ENCODE results near the gene PCDHGA4. TPM values are rescaled to one million over a fixed set of nuclear protein-coding genes. Genes with fewer than 3 reads are reported as not detected.
"Not testable (repeated sequence)": the region's sequence is repeated elsewhere in the genome, so short reads cannot be mapped to it uniquely, and the experiment has no call there.

Gene PCDHGA4
- total RNA-seq, 2 experiments from 2014 or later = not detected

- no peak for DNase-seq
- Mint-ChIP-seq H3K4me3 (no peak overlapping the region), H3K4me1 (ENCODE audit: low read depth) (no peaks in the 10 kb centered on the region), H3K36me3 (ENCODE audit: low read depth) (peaks cover 24% of the 10 kb centered on the region), H3K9me3 (peaks cover 48% of the 10 kb centered on the region), H3K27ac (no peak overlapping the region), H3K27me3 (peaks cover 47% of the 10 kb centered on the region)
- no peak for TF ChIP-seq CTCF (IDR thresholded peaks at IDR 0.05)
- intact Hi-C loops (cut with micrococcal nuclease) = no loop called here
- POLR2A ChIA-PET = no interaction called here
- CTCF ChIA-PET = interaction anchor here (0.8 to 3.0 kb wide), 8 partner anchors 12 to 221 kb away, joined by 3 to 10 read pairs (median 4); partner anchors contain the start of genes PCDHGA1, PCDHGA6, PCDHGB2 and TAF7
- no peak for ATAC-seq
Observed at GRCh38 chr5:141342773-141343172, 12.0 kb upstream of the PCDHGA4 start.

GRCh38 chr5:141343242-141343952 is 11.4 kb upstream of the PCDHGA4 start, which contains the start of gene PCDHGA3:
TSS of gene PCDHGA3 (plus strand) at chr5:141343829. CDS start at chr5:141344034, 205 bp downstream.
- TF ChIP-seq CTCF (IDR thresholded peaks at IDR 0.05) = peak; percentile 43
- CTCF ChIA-PET = interaction anchor here (0.8 to 3.0 kb wide), 24 partner anchors 8 to 221 kb away, joined by 3 to 10 read pairs (median 4); partner anchors contain the start of genes PCDHB9, PCDHGA1, PCDHGA11 and PCDHGA4
- Mint-ChIP-seq H3K27ac (no peak within 1 kb of the TSS), H3K36me3 (ENCODE audit: low read depth) (peaks cover 18% of the 10 kb centered on the region), H3K4me3 (no peak within 1 kb of the TSS), H3K4me1 (ENCODE audit: low read depth) (no peaks in the 10 kb centered on the region), H3K9me3 (peaks cover 42% of the 10 kb centered on the region), H3K27me3 (peaks cover 41% of the 10 kb centered on the region)
- DNase-seq (peak; percentile 45), ATAC-seq (peak; percentile 47)
- POLR2A ChIA-PET = no interaction called here
- intact Hi-C loops (cut with micrococcal nuclease) = no loop called here

GRCh38 chr5:141343953-141344463 is 10.8 kb upstream of the PCDHGA4 start:
- Mint-ChIP-seq H3K4me1 (ENCODE audit: low read depth) (no peaks in the 10 kb centered on the region), H3K4me3 (no peak overlapping the region), H3K27ac (no peak overlapping the region), H3K9me3 (peaks cover 36% of the 10 kb centered on the region), H3K36me3 (ENCODE audit: low read depth) (peaks cover 15% of the 10 kb centered on the region), H3K27me3 (peaks cover 43% of the 10 kb centered on the region)
- DNase-seq (no peak), ATAC-seq (no peak)
- intact Hi-C loops (cut with micrococcal nuclease) = no loop called here
- ChIA-PET POLR2A (no interaction called here), CTCF (interaction anchor here (0.9 to 3.0 kb wide), 21 partner anchors 8 to 220 kb away, joined by 3 to 10 read pairs (median 4); partner anchors contain the start of genes PCDHB9, PCDHGA11, PCDHGA4 and PCDHGB2)
- no peak for TF ChIP-seq CTCF (IDR thresholded peaks at IDR 0.05)

- DNase-seq (no peak), ATAC-seq (no peak)
- intact Hi-C loops (cut with micrococcal nuclease) = no loop called here
- no peak overlapping the region for H3K4me3 Mint-ChIP-seq
- H3K36me3 Mint-ChIP-seq (ENCODE audit: low read depth) = peaks cover 11% of the 10 kb centered on the region
- no peaks in the 10 kb centered on the region for H3K4me1 Mint-ChIP-seq (ENCODE audit: low read depth)
- no peak for TF ChIP-seq CTCF (IDR thresholded peaks at IDR 0.05)
- H3K9me3 Mint-ChIP-seq = peaks cover 32% of the 10 kb centered on the region
- CTCF ChIA-PET = interaction anchor here (1.5 kb wide), 2 partner anchors 10 to 136 kb away, joined by 3 read pairs; no protein-coding TSS in a partner anchor
- POLR2A ChIA-PET = no interaction called here
- H3K27me3 Mint-ChIP-seq = peaks cover 47% of the 10 kb centered on the region
- no peak overlapping the region for H3K27ac Mint-ChIP-seq
Observed at GRCh38 chr5:141345327-141345726, 9.5 kb upstream of the PCDHGA4 start.

- H3K4me3 Mint-ChIP-seq; H3K4me1 Mint-ChIP-seq (ENCODE audit: low read depth); ATAC-seq; DNase-seq; intact Hi-C loops (cut with micrococcal nuclease); H3K27ac Mint-ChIP-seq: not testable (repeated sequence)
- Mint-ChIP-seq H3K9me3 (peaks cover 32% of the 10 kb centered on the region), H3K36me3 (ENCODE audit: low read depth) (peaks cover 14% of the 10 kb centered on the region), H3K27me3 (peaks cover 52% of the 10 kb centered on the region)
- CTCF ChIA-PET = interaction anchor here (1.5 kb wide), 1 partner anchor 9 kb away, joined by 3 read pairs; no protein-coding TSS in a partner anchor
- POLR2A ChIA-PET = interaction anchor here (1.1 kb wide), 1 partner anchor 103 kb away, joined by 3 read pairs; no protein-coding TSS in a partner anchor
Observed at GRCh38 chr5:141346017-141346416, 8.8 kb upstream of the PCDHGA4 start.

All from activated CD8-positive, alpha-beta T cell treated with anti-CD3 and anti-CD28 coated beads for 36 hours (primary cell).